Kidney (tissue), 14 donors: ENCODE results near the gene SLC29A1. TPM values are rescaled to one million over a fixed set of nuclear protein-coding genes. Genes with fewer than 3 reads are reported as not detected.

Source experiments
- DNase-seq, 5 donors: peaks; one replicate each; pipeline ENCODE4 v3.0.0-alpha.2; 2013 to 2020
- FAIRE-seq: peaks from 2 replicates; lab custom pipeline; 2012; peaks lifted over from hg19 to GRCh38; lab: Jason Lieb, UNC
- H3K27ac ChIP-seq, 2 donors: one replicate each; pipeline ENCODE4 v1.7.0; 2013; ENCODE audit warnings: low read depth in 2 of 2, low read length in 2 of 2, inconsistent platforms in 1 of 2
- H3K27me3 ChIP-seq: one replicate; pipeline ENCODE4 v1.7.1; 2013; ENCODE audit warnings: low read length, inconsistent platforms; ENCODE audit not compliant: control insufficient read depth, insufficient read depth
- H3K36me3 ChIP-seq, 3 donors: one replicate each; pipeline versions ENCODE4 v1.7.0 to v1.7.1; 2013; ENCODE audit warnings: low read length in 3 of 3, control low read depth in 1 of 3, inconsistent platforms in 1 of 3; ENCODE audit not compliant: insufficient read depth in 3 of 3, control insufficient read depth in 2 of 3
- H3K4me1 ChIP-seq, 3 donors: one replicate each; pipeline versions ENCODE4 v1.7.0 to v1.7.1; 2013; ENCODE audit warnings: low read length in 3 of 3, inconsistent platforms in 1 of 3, low read depth in 1 of 3; ENCODE audit not compliant: control insufficient read depth in 2 of 3, insufficient read depth in 2 of 3
- H3K4me3 ChIP-seq, 3 donors: one replicate each; pipeline versions ENCODE4 v1.7.0 to v1.8.1; 2013; ENCODE audit warnings: low read length in 3 of 3, control low read depth in 1 of 3, inconsistent platforms in 1 of 3
- H3K9ac ChIP-seq, 3 donors: one replicate each; pipeline versions ENCODE4 v1.7.0 to v1.7.1; 2013; ENCODE audit warnings: low read length in 3 of 3, control low read depth in 1 of 3, inconsistent platforms in 1 of 3
- H3K9me3 ChIP-seq, 3 donors: one replicate each; pipeline versions ENCODE4 v1.7.0 to v1.7.1; 2013; ENCODE audit warnings: low read length in 3 of 3, control low read depth in 1 of 3, inconsistent platforms in 1 of 3; ENCODE audit not compliant: control insufficient read depth in 2 of 3, insufficient read depth in 1 of 3
- CTCF ChIP-seq: IDR thresholded peaks from 3 replicates; pipeline ENCODE4 v1.5.1; 2012; ENCODE audit warnings: mild to moderate bottlenecking, moderate library complexity, borderline replicate concordance; ENCODE audit not compliant: insufficient read depth; ENCODE audit errors: extremely low read depth
- intact Hi-C: fragments of 100-400 bp; cut with DNase I; formaldehyde crosslinking; loops from one replicate; pipeline ENCODE4 v1.11.1; 2022
- polyA plus RNA-seq: library from polyadenylated mRNA; stranded (reverse); fragments of 350-450 nt; fragmentation: Illumina TruSeq; extraction: RNeasy Lipid Tissue Mini Kit (QIAGEN cat#74804); gene quantifications from one replicate; pipeline ENCODE4 v1.2.3, GENCODE V29; 2014; ENCODE audit warnings: low read depth, low replicate concordance; ENCODE audit not compliant: insufficient read depth
- total RNA-seq: library from RNA; stranded (reverse); fragmentation: NEBNext Ultra II Directional; extraction: Animal tissue kit (Norgen Biotek cat#: 25700); gene quantifications from one replicate; pipeline ENCODE4 v1.2.1, GENCODE V29; 2021
- donor health status: control.
- donor health status: control.
- donor health status: control.
- donor health status: control.
- donor health status: control.
- donor health status: DM: yes; HTN: yes; CAD: no.
- donor health status: Normal renal cell carcinoma (clear cell type).

The SLC29A1 gene
- total and polyA plus RNA-seq, 2 donors from 2014 or later, result 50.1 to 74.6 TPM

- H3K4me1 ChIP-seq, result peaks cover 0 to 29% (median 15%) of the 10 kb centered on the region in 3 donors
Measured at GRCh38 chr6:44224965-44225305, 1.5 kb downstream of the SLC29A1 start.

GRCh38 chr6:44225579-44226325 lies 2.4 kb downstream of the SLC29A1 start:
- H3K9ac ChIP-seq, result no peak overlapping the region
- intact Hi-C loops, result no loop called here

More at GRCh38 chr6:44224965-44225305, 1.5 kb downstream of the SLC29A1 start:
- intact Hi-C loops, result no loop called here
- no peaks in the 10 kb centered on the region for H3K9me3 ChIP-seq
- FAIRE-seq, result no peak
- no peak for TF ChIP-seq CTCF
- no peak overlapping the region for H3K9ac ChIP-seq
- H3K36me3 ChIP-seq, result no peaks in the 10 kb centered on the region
- H3K27me3 ChIP-seq, result no peaks in the 10 kb centered on the region
- H3K4me3 ChIP-seq, result no peak overlapping the region
- H3K27ac ChIP-seq, result no peak overlapping the region
- no peak for DNase-seq

GRCh38 chr6:44226368-44227147 lies 3.2 kb downstream of the SLC29A1 start:
- intact Hi-C loops, result no loop called here
- Histone ChIP-seq H3K27me3 (no peaks in the 10 kb centered on the region), H3K9me3 (no peaks in the 10 kb centered on the region), H3K4me3 (no peak overlapping the region), H3K27ac (peak overlapping the region in 1 of 2 donors; percentile 32), H3K9ac (peak overlapping the region in 1 of 3 donors; percentile 40), H3K36me3 (peaks cover 0 to 5% (median 0%) of the 10 kb centered on the region in 3 donors), H3K4me1 (peaks cover 0 to 25% (median 18%) of the 10 kb centered on the region in 3 donors)
- DNase-seq (peak in 1 of 5 donors; percentile 52), FAIRE-seq (no peak)
- no peak for TF ChIP-seq CTCF

More at GRCh38 chr6:44225579-44226325, 2.4 kb downstream of the SLC29A1 start:
- no peak for DNase-seq
- FAIRE-seq, result no peak
- Histone ChIP-seq H3K4me1 (peaks cover 0 to 29% (median 15%) of the 10 kb centered on the region in 3 donors), H3K9me3 (no peaks in the 10 kb centered on the region), H3K4me3 (no peak overlapping the region), H3K27ac (no peak overlapping the region), H3K27me3 (no peaks in the 10 kb centered on the region), H3K36me3 (no peaks in the 10 kb centered on the region)
- no peak for TF ChIP-seq CTCF
